ENCODE results near the gene PCNA.
"Not testable (repeated sequence)": the region's sequence is repeated elsewhere in the genome, so short reads cannot be mapped to it uniquely, and the experiment has no call there.

Gene PCNA

DNA sequence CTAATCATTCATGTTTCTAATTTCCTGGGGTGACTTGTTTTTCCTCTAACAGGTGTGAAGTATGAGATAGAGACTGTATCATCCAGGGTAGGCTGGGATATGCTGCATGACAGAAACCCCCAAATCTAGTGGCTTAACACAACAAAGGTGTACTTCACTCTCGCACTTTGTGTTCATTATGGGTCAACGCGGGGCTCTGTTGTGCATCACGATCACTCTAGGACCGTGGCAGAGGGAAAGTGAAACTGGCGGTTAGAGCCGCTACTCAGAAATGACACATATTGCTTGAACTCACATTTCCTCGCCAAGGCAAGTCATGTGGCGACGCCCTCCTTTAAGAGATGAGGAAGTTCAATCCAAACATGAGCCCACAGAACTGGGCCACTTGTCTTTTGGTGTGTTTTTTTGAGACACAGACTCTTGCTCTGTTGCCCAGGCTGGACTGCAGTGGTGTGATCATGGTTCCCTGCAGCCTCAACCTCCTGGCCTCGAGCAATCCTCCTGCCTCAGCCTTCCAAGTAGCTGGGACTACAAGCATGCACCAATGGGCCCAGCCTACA lies 41.3 kb downstream of the PCNA start:
- in situ Hi-C loops (cut with MboI; ENCODE audit: low sequenced_read_pairs, unreplicated experiment), result no loop called here
- peak; percentile 84 for DNase-seq (ENCODE audit: low spot score)
- TF ChIP-seq, protein P1, sequence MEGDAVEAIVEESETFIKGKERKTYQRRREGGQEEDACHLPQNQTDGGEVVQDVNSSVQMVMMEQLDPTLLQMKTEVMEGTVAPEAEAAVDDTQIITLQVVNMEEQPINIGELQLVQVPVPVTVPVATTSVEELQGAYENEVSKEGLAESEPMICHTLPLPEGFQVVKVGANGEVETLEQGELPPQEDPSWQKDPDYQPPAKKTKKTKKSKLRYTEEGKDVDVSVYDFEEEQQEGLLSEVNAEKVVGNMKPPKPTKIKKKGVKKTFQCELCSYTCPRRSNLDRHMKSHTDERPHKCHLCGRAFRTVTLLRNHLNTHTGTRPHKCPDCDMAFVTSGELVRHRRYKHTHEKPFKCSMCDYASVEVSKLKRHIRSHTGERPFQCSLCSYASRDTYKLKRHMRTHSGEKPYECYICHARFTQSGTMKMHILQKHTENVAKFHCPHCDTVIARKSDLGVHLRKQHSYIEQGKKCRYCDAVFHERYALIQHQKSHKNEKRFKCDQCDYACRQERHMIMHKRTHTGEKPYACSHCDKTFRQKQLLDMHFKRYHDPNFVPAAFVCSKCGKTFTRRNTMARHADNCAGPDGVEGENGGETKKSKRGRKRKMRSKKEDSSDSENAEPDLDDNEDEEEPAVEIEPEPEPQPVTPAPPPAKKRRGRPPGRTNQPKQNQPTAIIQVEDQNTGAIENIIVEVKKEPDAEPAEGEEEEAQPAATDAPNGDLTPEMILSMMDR (IDR thresholded peaks at IDR 0.05; ENCODE audit: borderline replicate concordance, control extremely low read depth, extremely low read depth, insufficient read depth, missing control alignments), result no peak

DNA sequence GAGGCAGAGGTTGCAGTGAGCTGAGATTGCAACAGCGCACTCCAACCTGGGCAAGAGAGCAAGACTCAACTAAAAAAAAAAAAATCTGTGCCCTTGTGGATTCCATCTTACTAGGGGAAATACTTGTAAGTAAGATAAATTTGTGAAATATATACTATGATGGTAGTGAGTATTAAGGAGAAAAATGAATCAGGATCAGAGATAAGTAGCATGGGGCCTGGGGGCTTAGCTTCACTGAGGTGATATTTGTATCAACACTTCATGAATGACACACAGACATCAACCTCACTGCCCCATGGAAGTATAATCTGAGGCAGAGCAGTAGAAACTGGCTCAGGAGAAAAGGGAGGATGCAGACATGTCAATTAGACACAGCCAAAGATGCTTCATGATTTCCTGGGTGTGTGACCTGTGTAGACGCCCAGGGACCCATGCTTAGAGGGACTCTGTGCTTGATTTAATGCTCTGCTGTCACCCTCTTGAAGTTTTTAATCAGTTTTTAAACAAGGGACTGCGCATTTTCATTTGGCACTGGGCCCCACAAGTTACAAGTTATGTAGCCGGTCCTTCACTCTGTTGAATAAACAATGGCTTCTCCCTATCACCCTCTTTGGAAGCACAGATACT lies 41.9 kb downstream of the PCNA start:
- DNase-seq (ENCODE audit: low spot score), result no peak
- in situ Hi-C loops (cut with MboI; ENCODE audit: low sequenced_read_pairs, unreplicated experiment), result no loop called here
- TF ChIP-seq, protein P1 (IDR thresholded peaks at IDR 0.05; ENCODE audit: borderline replicate concordance, control extremely low read depth, extremely low read depth, insufficient read depth, missing control alignments), result no peak

DNA sequence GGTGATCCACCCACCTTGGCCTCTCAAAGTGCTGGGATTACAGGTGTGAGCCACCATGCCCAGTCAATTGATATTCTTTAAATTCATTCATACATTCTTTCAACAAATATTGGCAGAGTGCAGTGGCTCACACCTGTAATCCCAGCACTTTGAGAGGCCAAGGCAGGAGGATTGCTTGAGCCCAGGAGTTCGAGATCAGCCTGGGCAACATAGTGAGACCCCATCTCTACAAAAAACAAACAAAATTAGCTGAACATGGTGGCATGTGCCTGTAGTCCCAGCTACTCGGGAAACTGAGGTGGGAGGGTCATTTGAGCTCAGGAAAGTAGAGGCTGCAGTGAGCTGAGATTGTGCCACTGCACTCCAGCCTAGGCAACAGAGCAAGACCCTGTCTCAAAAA lies 42.8 kb downstream of the PCNA start:
- DNase-seq (ENCODE audit: low spot score); in situ Hi-C loops (cut with MboI; ENCODE audit: low sequenced_read_pairs, unreplicated experiment): not testable (repeated sequence)

DNA sequence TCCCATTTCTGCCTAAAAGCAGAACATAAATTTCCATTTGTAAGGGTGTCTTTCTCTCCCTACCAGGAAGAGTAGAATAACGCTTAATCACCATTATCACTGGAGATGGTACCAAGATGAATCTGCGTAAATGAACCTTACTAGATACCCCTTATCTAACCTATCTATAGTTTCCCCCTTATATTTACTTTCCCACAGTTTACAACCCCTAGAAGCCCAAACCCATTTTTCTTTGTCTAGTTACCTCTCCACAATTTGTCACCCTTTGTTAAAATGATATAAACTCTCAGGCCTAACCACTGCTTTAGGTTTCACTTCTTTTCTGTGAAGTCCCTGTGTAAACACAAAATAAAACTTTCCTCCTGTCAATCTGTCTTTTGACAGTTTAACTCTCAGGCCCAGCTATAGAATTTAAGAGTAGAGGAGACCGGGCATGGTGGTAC lies 45.5 kb downstream of the PCNA start:
- peak; percentile 69 for DNase-seq (ENCODE audit: low spot score)
- TF ChIP-seq, protein P1 (IDR thresholded peaks at IDR 0.05; ENCODE audit: borderline replicate concordance, control extremely low read depth, extremely low read depth, insufficient read depth, missing control alignments), result no peak
- in situ Hi-C loops (cut with MboI; ENCODE audit: low sequenced_read_pairs, unreplicated experiment), result no loop called here

DNA sequence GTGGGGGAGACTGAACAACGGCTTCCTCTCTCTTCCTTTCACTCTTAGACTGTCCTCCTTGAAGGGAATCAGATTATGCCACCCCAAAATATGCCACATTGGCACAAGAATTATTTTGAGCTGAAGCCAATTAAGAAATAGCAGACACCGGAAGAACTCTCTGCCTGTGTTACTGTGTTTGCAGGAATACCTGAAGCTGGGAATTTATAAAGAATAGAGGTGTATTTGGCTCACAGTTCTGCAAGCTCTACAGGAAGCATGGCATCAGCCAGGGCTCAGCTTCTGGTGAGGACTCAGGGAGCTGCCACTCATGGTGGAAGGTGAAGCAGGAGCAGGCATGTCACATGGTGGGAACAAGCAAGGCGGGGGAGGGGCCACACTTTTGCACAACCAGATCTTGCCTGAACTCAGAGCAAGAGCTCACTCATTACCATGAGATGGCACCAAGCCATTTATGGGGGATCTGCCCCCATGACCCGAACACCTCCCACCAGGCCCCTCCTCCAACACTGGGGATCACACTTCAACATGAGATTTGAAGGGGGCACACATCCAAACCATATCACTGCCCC lies 46.0 kb downstream of the PCNA start:
- in situ Hi-C loops (cut with MboI; ENCODE audit: low sequenced_read_pairs, unreplicated experiment), result no loop called here
- no peak for DNase-seq (ENCODE audit: low spot score)
- TF ChIP-seq, protein P1 (IDR thresholded peaks at IDR 0.05; ENCODE audit: borderline replicate concordance, control extremely low read depth, extremely low read depth, insufficient read depth, missing control alignments), result no peak

DNA sequence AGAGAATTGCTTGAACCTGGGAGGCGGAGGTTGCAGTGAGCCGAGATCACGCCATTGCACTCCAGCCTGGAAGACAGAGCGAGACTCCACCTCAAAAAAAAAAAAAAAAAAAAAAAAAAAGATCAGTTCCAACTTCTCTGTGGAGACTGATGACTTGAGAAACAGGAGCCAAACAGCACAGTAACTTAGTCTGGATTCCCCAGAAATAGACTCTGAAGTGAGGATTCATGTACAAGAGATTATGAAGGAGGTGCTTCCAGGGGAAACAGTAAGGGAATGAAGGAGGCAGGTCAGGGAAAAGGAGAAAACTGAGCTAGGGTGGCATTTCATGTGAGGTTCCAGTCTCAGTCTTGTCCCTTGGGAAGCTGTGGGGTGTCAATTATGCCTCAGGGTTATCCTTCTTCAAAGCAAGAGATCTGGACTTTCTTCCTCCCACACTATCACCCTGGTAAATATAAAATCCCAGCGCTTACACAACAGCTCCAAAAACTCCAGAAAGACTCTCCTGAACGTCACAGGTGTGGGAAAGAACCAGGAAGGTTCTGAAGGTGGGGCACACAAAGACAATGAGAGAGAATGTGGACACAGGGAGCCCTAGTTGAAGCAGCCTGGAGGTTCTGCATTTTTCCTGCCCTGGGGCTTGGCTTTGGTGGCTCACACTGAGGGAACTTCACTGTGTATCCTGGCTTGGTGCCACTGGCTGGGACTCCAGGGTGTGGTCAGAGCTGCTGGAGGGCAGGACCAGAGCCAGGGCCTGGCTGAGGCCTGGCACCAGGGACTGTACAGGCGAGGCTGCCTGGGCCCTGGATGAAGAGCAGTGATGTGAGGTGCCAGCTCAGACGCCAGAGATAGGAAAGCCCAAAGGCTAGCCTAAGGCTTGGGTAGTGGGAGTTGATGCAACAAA lies 46.8 kb downstream of the PCNA start:
- no peak for DNase-seq (ENCODE audit: low spot score)
- in situ Hi-C loops (cut with MboI; ENCODE audit: low sequenced_read_pairs, unreplicated experiment), result no loop called here
- TF ChIP-seq, protein P1 (IDR thresholded peaks at IDR 0.05; ENCODE audit: borderline replicate concordance, control extremely low read depth, extremely low read depth, insufficient read depth, missing control alignments), result no peak

DNA sequence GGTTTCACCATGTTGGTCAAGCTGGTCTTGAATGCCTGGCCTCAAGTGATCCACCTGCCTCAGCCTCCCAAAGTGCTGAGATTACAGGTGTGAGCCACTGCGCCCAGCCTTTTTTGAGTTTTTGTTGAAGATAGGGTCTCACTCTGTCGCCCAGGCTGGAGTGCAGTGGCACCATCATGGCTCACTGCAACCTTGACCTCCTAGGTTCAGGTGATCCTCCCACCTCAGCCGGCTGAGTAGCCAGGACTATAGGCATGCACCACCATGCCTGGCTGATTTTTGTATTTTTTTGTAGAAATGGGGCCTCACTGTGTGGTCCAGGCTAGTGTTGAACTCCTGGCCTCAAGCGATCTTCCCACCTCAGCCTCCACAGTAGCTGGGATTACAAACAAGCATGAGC lies 47.8 kb downstream of the PCNA start:
- in situ Hi-C loops (cut with MboI; ENCODE audit: low sequenced_read_pairs, unreplicated experiment); DNase-seq (ENCODE audit: low spot score): not testable (repeated sequence)
